Activated CD8-positive, alpha-beta memory T cell treated with anti-CD3 and anti-CD28 coated beads, Interleukin-2, amount 50 U/mL, for 4 hours (primary cell): ENCODE results near the gene MAD1L1.
"Not testable (repeated sequence)": the region's sequence is repeated elsewhere in the genome, so short reads cannot be mapped to it uniquely, and the experiment has no call there.

Source experiments
- DNase-seq: peaks from one replicate; pipeline ENCODE4 v3.0.0-alpha.2; 2020

MAD1L1 gene

DNA sequence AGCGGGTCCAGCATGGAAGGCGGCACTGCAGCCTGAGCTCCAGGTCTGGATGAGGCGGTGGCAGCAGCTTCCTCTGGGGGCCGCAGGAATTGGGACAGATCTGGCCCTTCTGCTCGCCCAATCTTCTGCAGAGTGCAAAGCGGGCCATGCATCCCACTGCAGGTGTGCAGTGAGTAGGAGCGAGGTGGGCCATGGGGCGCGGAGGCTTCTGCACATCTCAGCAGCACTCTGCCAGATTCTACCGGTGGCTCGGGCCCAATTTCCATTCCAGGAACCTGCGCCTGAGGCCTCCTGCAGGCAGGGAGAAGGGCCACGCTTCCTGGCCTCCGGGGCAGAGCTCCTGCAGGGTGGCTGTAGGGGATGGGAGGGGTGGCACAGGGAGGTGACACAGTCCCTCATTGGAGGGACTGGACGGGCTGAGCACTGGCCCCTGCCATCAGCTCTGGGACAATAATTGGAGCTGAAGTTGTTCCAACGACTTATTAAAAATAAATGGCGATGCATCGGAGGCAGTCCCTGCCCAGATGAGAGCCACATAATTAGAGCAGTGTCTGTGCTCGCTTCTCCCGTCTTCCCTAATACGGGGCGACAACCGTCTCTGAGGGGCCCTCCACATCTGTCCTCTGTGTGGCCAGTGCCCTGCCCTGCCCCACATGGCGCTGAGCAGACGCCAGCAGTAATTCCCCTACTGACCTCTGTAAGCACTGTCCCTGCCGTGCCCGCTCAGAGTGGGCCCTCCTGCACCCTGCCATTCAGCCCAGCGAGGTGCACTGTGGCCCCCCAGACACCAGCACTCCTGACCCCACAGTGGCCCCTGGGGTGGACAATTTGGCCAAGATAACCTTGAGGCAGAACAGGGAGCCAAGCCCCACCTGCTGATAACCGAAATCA lies 365.1 kb downstream of the MAD1L1 start:
- no peak for DNase-seq

DNA sequence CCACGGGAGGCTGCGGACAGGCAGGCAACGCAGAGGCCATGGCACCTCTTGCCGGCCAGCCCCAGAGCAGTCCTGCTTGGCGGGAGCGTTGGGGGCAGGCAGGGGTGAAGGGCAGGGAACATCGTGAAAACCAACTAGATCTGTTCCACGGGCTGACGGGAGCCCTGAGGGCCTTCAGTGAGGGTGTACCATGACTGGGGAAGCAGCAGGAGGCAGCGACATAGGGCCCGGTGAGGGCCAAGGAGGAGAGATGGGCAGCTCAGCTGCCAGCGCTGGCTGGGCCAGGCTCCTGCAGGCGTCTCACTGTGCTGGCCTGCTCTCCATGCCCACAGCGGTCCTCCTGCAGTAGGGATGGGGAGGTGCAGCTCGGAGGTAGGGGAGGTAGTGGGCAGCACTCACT lies 366.1 kb downstream of the MAD1L1 start:
- DNase-seq = no peak

DNA sequence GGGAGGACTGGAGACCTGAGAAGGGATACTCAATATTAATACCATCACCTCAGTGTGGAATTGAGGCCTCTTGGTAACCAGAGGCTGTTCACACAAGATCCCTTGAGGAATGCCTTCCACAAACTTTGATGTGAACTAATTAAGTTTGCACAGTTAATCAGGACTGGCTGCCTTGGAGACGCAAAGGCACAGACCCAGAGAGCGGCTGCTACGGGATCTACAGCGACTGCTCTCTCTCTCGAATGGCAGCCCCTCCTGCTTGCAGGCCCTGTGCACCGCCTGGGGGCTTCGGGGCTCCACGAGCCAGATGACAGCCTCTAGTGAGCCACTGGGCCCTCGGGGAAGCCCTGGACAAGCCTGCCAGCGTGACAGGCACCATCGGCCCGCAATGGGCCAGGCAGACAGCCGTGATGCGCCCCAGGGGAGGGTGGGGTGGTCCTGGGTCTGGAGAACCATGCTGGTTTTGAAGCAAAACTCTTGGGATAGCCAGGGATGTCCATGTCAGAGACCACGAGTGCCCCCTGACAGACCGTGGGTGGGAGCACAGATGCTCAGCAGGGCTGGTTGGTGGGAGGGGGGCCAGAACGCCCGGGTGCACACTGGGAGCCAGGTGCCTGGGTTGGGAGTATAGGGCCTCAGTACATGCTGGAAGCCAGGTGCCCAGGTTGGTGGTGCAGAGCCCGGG lies 367.0 kb downstream of the MAD1L1 start:
- DNase-seq = no peak

DNA sequence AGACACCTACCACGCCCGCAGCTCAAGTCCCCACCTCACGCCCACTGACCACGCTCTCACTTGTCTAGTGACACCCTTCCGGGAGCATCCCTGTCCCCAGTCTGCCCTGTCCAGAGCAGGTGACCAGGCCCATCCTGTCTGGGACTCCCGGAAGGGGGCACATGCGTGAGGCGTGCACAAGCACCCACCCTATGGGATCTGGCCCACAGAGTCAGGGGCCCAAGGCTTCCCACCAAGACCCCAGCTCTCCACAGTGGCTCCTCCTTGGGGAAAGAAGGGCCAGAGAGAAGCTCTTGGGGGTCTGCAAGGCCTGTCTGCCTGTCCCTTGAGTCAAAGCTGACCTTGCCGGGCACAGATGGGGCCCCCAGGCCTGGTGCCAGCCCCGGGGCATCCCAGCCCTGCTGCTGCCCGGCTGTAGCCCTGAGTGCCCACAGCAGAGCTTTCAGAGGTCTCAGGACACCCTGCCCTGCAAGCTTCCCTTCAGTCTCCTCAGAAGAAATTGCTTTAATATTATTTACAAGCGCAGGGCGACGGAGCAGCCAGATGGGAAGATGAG lies 367.7 kb downstream of the MAD1L1 start:
- no peak for DNase-seq

DNA sequence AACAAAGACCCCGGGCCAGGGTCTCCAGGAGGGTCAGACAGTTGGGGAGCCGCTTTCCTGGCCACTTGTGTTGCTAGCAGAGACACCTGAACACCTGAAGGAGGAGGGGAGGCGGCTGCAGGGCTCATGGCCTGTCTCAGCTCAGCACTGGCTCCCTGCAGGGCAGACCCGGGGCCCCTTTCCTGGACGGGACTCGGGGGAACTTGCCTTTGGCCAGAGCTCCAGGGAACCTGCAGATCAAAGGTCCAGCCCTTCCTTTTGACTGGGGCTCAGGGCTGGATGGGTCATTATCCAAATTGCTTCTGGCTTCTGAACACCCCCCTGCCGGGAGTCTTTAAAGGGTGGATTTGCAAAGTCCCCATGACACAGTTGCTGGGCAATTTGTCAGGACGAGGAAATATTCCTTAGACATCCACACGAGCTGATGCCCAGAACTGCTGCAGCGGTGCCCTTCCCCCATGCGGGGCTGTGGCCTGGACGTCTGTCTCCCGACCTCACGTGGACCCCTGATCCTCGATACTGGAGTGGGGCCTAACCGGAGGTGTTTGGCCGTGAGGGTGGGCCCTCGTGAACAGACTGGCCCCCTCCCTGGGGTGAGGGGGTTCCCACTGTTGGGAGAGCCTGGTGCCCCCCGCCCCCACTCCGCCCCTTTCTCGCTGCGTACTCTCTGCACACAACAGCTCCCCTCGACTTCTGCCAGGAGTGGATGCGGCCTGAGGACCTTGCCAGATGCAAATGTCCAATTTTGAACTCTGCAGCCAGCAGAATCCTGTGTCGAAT lies 368.4 kb downstream of the MAD1L1 start:
- no peak for DNase-seq

DNA sequence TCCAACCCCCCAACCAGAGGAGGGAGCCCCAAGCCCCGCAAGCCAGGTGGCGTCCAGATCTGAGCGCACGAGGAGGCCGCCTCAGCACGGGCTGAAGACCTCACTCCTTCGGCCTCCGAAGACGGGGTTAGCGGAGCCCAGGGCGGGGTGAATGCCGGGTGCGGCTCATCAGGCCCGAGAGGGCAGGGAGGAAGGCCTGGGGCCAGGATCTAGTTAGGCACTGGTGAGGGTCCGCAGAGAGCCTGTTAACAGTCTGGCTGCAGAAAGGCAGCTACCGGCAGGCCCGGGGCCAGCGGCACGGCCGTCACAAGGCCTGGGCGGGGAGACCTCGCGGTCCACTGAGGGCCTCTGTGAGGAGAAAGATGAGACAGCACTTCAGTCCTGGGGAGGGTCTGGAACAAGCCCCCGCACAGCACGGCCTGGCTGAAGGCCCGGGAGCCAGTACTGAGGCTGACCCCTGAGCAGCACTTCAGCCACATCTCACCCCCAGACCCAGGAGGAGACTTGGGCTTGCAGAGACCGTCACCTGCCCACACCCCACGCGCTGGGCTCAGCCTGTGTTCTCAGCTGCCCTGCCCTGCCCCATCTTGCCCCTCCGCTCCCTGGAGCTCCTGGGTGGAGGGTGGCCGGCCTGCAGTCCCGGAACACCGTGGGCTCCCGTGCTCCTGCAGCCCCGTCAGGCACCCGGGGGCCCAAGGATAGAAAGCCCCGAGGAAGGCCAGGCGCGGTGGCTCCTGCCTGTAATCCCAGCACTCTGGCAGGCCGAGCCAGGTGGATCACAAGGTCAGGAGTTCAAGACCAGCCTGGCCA lies 369.4 kb downstream of the MAD1L1 start:
- DNase-seq = no peak

DNA sequence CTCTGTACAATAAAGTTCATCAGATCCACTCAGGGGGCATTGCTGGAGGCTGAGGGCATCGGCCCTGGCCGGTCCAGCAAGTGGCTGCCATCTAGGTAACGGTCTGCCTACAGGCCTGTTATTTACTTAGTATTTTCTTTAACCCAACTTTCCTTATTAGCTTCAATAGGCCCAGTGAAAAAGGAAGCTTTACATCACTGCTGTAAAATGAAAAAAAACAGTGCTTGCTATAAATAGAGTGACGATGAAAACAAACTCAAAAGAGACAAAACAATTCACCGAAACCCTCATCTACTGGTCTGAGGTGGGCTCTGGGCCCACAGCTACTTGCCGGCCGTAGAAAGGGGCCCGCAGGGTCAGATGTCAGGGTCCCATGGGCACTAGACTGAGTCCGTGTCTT lies 370.2 kb downstream of the MAD1L1 start:
- DNase-seq = no peak

DNA sequence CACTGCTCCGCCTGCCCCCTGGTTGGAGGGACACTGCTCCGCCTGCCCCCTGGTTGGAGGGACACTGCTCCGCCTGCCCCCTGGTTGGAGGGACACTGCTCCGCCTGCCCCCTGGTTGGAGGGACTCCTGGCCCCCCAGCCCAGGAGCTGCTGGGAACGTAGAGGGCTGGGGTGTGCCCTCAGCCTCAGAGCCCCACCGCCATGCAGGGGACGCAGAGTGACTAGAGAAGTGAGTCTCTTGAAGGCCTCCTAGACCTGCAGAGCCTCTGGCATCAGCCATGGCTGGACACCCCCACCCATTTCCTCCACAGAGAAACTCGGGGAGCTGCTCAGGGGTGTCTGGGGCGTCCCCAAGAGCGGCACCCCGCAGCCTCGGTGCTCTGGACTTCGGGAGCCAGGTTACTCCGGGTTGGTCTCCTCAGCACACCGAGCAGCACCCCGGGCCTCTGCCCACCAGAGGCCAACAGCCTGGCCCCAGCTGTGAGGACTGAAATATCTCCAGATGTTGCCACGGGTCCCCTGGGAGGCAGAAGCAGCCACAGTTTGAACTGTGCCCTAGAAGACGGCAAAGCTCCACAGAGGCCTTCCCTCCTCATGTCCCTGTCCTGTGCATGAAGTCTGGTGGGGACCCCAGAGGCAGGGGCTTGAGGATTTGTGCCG lies 370.8 kb downstream of the MAD1L1 start:
- no peak for DNase-seq

DNA sequence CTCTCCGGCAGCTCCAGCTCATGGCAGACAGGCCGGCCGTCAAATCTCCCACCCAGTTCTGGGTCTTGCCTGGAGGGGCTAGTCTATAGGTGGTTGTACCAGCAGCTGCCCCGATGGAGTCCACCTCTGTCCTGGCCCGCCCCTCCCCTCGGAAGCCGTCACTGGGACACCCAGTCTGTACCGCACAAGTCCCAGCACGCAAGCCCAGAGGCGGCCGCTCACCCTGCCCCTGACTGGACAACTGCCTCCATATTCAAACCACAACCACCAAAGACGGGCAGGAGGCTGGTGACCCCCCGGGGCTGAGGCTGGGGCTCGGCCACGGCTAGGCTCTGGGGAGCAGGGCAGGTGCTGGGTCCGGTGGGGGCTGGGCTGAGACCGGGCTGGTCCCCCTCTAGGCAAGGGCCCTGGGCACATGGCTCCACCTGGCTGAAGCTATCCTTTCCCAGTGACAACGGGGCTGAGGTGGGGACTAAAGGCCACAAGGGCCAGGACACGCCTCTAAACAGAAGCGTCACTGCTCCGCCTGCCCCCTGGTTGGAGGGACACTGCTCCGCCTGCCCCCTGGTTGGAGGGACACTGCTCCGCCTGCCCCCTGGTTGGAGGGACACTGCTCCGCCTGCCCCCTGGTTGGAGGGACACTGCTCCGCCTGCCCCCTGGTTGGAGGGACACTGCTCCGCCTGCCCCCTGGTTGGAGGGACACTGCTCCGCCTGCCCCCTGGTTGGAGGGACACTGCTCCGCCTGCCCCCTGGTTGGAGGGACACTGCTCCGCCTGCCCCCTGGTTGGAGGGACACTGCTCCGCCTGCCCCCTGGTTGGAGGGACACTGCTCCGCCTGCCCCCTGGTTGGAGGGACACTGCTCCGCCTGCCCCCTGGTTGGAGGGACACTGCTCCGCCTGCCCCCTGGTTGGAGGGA lies 371.6 kb downstream of the MAD1L1 start:
- DNase-seq = not testable (repeated sequence)

DNA sequence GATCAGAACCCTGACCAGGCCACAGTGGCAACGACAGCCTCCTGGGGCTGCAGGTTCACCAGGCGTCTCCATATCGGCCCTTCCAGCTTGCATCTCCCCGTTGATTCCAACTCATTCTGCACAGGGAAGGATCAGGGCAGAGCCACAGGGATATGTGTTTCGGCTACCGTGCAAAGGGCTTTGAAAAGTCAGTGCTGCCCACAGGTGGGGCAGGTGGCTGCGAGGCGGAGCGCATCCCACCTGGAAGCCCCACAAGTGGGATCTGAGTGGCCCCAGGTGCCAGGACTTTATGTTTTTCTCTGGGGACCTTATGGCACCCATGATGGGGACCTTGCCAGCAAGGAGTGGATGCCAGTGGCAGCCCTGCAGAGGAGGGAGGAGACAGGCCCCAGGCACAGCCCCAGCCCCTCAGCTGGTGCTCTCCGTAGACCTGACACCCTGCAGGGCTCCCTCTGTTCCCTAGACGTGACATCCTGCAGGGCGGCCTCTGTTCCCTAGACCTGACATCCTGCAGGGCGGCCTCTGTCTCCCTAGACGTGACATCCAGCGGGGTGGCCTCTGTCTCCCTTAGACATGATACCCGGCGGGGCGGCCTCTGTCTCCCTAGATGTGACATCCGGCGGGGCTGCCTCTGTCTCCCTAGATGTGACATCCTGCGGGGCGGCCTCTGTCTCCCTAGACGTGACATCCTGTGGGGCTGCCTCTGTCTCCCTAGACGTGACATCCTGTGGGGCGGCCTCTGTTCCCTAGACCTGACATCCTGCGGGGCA lies 373.3 kb downstream of the MAD1L1 start:
- DNase-seq = no peak

DNA sequence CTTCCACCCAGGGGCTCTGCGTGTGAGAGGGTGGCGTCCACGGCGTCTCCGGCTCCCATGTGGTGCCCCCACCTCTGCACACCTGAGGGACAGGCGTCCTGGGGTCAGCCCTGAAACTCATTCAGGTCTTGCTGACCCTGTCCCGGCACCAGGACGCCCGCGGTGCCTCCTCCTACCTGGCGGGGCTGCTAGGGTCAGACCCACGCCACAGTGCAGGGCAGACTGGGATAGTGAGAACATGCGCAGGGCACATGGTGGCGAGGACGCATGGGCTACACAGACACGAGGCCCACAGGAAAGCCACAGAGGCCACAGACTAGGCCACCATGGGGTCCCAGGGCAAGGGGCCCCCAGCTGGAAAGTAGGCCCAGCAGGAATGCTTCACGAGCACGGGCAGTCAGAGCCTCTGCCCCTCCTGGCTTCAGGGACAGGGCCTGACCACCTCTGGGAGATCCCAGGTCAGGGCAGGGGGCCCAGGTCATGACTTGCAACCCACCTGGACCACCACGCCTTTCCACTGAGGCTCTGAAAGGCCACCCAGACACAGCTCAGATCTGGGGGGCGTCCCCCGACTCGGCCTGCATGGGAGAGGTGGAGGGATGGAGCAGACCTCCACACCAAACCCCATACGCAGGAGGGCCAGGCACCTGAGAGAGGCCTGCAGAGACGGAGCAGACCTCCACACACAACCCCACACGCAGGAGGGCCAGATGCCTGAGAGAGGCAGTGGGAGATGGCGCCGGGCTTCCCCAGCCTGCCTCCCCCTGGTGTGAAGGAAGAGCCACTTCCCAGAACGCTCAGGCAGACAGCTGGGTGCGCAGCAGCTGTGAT lies 374.1 kb downstream of the MAD1L1 start:
- DNase-seq = peak; percentile 5

DNA sequence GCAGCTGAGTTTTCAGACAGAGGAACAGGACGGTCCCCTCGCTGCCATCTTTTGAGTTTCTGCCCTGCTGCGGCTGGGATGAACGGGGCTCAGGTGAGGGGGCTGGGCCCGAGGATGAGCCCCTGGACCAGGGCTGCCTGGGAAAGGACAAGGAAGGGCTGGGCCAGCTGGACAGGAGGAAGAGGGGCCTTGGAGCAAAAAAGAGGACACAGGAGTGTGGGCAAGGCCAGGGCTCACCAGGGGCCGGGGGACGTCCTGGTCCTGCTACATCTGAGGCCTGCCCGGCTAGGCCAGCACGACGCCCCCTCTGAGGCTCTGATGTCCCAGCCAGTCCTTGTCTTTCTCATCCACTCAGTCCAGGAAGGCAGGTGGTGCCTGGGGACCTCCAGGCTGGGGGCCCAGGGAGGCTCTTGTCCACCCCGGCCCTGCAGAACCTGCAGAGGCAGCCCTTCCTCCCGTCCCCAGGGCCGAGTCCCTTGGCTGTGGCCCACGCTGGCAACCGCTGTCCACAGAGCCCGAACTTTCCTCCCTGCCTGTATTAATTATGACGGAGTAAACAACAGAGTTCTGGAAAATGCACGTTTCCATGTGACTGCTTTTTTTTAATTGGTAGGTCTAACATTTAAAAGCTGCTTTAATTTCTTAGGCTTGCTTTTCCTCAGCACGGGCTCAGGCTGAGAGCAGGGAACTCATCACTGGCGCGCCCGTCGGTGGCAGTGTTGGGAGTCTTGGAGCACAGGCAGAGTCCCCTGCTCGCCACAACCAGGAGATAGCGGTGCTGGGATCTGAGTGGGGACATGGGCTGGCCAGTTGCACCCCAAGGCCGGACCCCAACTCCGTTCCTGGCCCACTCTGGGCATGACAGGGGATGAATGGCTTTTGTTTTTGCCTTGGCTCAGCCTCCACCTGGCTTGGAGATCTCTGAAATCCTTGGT lies 375.0 kb downstream of the MAD1L1 start:
- DNase-seq = peak; percentile 9

DNA sequence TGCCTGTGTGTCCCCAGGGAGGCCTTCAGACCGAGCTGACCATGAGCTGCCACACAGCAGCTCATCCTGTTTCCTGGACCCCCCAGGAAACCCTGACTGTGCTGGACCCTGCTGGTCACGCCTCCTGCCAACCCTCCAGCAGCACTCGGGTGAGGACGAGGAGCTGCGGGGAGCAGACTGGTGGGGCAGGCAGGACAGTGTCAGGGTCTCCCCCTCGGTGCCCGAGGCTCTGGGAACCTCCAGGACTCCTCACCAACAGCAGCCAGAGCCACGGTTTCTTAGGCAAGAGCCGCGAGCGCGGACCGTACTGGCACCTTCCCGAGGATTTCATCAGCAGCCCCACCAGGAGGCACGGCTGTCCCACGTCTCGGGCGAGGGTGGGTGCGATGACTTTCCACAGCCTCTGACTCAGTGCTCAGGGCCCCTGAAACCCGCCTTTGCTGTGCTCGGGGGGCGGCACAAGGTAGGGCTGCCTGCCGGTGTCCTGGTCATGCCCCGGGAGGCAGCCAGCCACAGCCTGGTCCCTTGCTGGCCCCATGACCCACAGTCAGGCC lies 375.8 kb downstream of the MAD1L1 start:
- peak; percentile 14 for DNase-seq

DNA sequence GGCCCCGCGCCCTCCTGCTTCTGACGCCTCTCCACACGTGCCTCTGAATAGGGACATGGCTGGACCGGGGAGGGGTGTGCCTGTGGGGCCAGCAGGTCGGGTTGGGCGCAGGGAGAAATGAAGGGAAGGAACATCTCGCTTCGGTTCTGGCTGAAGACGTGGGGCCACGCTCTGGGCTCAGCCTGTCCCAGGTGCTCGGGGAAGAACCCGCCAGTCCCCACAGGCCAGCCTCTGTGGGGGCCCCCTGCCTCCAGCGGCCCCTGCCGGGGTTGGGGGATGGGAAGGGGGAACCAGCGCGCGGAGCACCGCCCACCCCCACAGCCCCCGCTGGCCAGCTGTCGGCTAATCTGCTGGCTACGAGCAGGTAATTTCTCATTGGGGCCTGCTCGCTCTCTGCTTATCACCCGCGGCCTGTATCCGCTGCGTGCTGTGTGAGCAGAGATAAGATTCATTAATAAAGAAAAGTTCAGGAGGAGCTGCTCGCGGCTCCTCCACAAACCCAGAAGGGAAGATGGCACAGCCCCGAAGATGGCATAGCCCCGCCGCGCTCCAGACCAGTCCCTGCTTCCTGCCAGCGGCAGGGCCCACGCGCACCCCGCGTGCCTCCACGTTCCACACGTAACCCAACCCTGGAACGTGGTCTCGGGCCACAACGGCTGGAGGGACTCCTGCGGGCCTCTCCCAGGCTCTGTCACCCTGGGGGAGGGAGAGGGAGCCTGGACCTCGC lies 376.4 kb downstream of the MAD1L1 start:
- DNase-seq = peak; percentile 10

DNA sequence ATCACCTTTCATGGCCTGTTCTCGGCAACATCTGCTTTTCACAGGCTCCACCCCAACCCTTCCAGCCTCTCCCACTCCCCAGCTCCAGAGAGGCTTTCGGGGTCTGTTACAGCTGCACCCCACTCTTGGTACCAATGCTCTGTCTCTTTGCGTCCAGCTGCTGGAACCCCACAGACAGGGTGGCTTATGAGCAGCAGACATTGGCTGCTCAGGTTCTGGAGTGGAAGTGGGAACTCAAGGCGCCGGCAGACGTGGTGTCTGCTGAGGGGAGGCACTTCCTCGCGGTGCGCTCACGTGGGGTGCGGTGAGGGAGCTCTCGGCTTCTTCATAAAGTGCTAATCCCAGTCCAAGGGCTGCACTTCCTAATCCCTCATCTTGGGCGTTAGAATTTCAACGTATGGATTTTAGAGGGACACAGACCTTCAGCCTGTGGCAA lies 377.0 kb downstream of the MAD1L1 start:
- peak; percentile 11 for DNase-seq
